Uterus (tissue), 4 donors: ENCODE results near the gene PPP1R16B. TPM values are rescaled to one million over a fixed set of nuclear protein-coding genes. Genes with fewer than 3 reads are reported as not detected.

Source experiments
- DNase-seq, 2 donors: peaks; one replicate each; pipeline ENCODE4 v3.0.0-alpha.2; 2019 to 2020
- H3K27ac ChIP-seq, 2 donors: fragments of 200-600 bp; sonication (generic); 1 replicate in 1 of 2; 2 replicates in 1 of 2; pipeline ENCODE4 v1.5.1; 2016 to 2018
- H3K27me3 ChIP-seq, 2 donors: fragments of 200-600 bp; sonication (generic); one replicate each; pipeline ENCODE4 v1.5.1; 2018 to 2019; ENCODE audit warnings: control low read depth in 1 of 2
- H3K36me3 ChIP-seq, 2 donors: fragments of 200-600 bp; sonication (generic); one replicate each; pipeline ENCODE4 v1.5.1; 2019; ENCODE audit warnings: control low read depth in 1 of 2
- H3K4me1 ChIP-seq, 2 donors: fragments of 200-600 bp; sonication (generic); one replicate each; pipeline ENCODE4 v1.5.1; 2018 to 2019; ENCODE audit warnings: control low read depth in 1 of 2
- H3K4me3 ChIP-seq, 2 donors: fragments of 200-600 bp; sonication (generic); 1 replicate in 1 of 2; 2 replicates in 1 of 2; pipeline ENCODE4 v1.5.1; 2018 to 2019; ENCODE audit warnings: mild to moderate bottlenecking in 1 of 2
- H3K9me3 ChIP-seq, 2 donors: fragments of 200-600 bp; sonication (generic); one replicate each; pipeline ENCODE4 v1.5.1; 2019; ENCODE audit warnings: control low read depth in 1 of 2
- CTCF ChIP-seq, 4 experiments: fragments of 200-600 bp in 2 of 4; fragments of 450-650 bp in 2 of 4; sonication (generic) in 2 of 4; IDR thresholded peaks; one replicate each; pipeline ENCODE4 v1.5.1; 2016 to 2019; ENCODE audit warnings: antibody characterized with exemption in 4 of 4, mild to moderate bottlenecking in 2 of 4, moderate library complexity in 1 of 4
- POLR2A ChIP-seq, 2 donors: fragments of 450-650 bp; IDR thresholded peaks; one replicate each; pipeline ENCODE4 v1.6.1; 2016; ENCODE audit warnings: antibody characterized with exemption in 2 of 2, mild to moderate bottlenecking in 1 of 2, moderate library complexity in 1 of 2
- intact Hi-C: fragments of 100-400 bp; cut with DNase I; formaldehyde crosslinking; loops from one replicate; pipeline ENCODE4 v1.15.1; 2023; ENCODE audit warnings: low total_unique reads
- total RNA-seq, 4 donors: library from RNA; depleted of rRNA in 3 of 4; stranded (reverse); fragments of >200 nt in 3 of 4; gene quantifications; one replicate each; pipeline versions ENCODE4 v1.1.0 to v1.2.4, GENCODE V29; 2014 to 2023
- donor health status: DM: yes; HTN: yes; CAD: no.

PPP1R16B gene
- total RNA-seq, 4 donors from 2014 or later = 7.6 to 15.8 (median 12.5) TPM

GRCh38 chr20:38770970-38771369 lies 34.5 kb upstream of the PPP1R16B start:
- H3K4me3 ChIP-seq = no peak overlapping the region
- H3K27ac ChIP-seq = no peak overlapping the region
- no peaks in the 10 kb centered on the region for H3K36me3 ChIP-seq
- no peaks in the 10 kb centered on the region for H3K27me3 ChIP-seq
- no peak for TF ChIP-seq CTCF (IDR thresholded peaks at IDR 0.05)
- TF ChIP-seq POLR2A (IDR thresholded peaks at IDR 0.05) = no peak
- no peaks in the 10 kb centered on the region for H3K9me3 ChIP-seq
- intact Hi-C loops = no loop called here
- DNase-seq = no peak
- H3K4me1 ChIP-seq = no peaks in the 10 kb centered on the region

GRCh38 chr20:38771621-38772020 lies 33.9 kb upstream of the PPP1R16B start:
- H3K27me3 ChIP-seq = no peaks in the 10 kb centered on the region
- intact Hi-C loops = no loop called here
- no peaks in the 10 kb centered on the region for H3K36me3 ChIP-seq
- H3K9me3 ChIP-seq = no peaks in the 10 kb centered on the region
- no peak for DNase-seq
- H3K4me1 ChIP-seq = no peaks in the 10 kb centered on the region
- H3K27ac ChIP-seq = no peak overlapping the region
- TF ChIP-seq POLR2A (IDR thresholded peaks at IDR 0.05) (no peak), CTCF (IDR thresholded peaks at IDR 0.05) (no peak)
- no peak overlapping the region for H3K4me3 ChIP-seq

- Histone ChIP-seq H3K27me3 (no peaks in the 10 kb centered on the region), H3K36me3 (no peaks in the 10 kb centered on the region), H3K9me3 (no peaks in the 10 kb centered on the region), H3K27ac (no peak overlapping the region), H3K4me1 (no peaks in the 10 kb centered on the region), H3K4me3 (no peak overlapping the region)
- TF ChIP-seq POLR2A (IDR thresholded peaks at IDR 0.05) (no peak), CTCF (IDR thresholded peaks at IDR 0.05) (no peak)
- DNase-seq = no peak
- intact Hi-C loops = no loop called here
Observed at GRCh38 chr20:38774167-38774566, 31.3 kb upstream of the PPP1R16B start.

DNA sequence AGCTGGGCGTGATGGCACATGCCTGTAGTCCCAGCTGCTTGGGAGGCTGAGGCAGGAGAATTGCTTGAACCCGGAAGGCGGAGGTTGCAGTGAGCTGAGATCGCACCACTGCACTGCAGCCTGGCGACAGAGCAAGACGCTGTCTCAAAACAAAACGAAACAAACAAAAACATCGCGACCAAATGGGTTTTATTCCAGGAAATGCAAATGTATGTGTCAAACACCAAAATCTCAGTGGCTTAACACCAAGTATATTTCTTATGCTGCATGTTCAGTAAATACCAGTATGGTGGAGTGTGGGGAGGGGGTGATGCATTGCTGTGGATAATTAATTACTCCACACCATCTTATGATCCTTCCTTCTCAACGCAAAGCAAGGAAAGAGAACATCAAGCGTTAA lies 29.1 kb upstream of the PPP1R16B start:
- Histone ChIP-seq H3K27ac (no peak overlapping the region), H3K4me3 (no peak overlapping the region), H3K4me1 (no peaks in the 10 kb centered on the region), H3K27me3 (no peaks in the 10 kb centered on the region), H3K9me3 (no peaks in the 10 kb centered on the region), H3K36me3 (no peaks in the 10 kb centered on the region)
- DNase-seq = no peak
- TF ChIP-seq POLR2A (IDR thresholded peaks at IDR 0.05) (no peak), CTCF (IDR thresholded peaks at IDR 0.05) (no peak)
- intact Hi-C loops = no loop called here

- no peaks in the 10 kb centered on the region for H3K36me3 ChIP-seq
- intact Hi-C loops = no loop called here
- H3K27ac ChIP-seq = no peak overlapping the region
- no peaks in the 10 kb centered on the region for H3K9me3 ChIP-seq
- TF ChIP-seq POLR2A (IDR thresholded peaks at IDR 0.05) (no peak), CTCF (IDR thresholded peaks at IDR 0.05) (no peak)
- H3K27me3 ChIP-seq = no peaks in the 10 kb centered on the region
- no peak overlapping the region for H3K4me3 ChIP-seq
- no peaks in the 10 kb centered on the region for H3K4me1 ChIP-seq
- no peak for DNase-seq
Observed at GRCh38 chr20:38779247-38780097, 26.0 kb upstream of the PPP1R16B start.
